Peyer's patch (tissue), 4 donors: Measurements from ENCODE around the gene MAPK13.

ENCODE experiments used
- CTCF ChIP-seq, 6 experiments: fragments of 450-650 bp in 4 of 6; fragments of 200-600 bp in 2 of 6; sonication (generic) in 1 of 6; IDR thresholded peaks; one replicate each; pipeline ENCODE4 v1.5.1; 2017 to 2019; ENCODE audit warnings: antibody characterized with exemption in 6 of 6, mild to moderate bottlenecking in 3 of 6, moderate library complexity in 1 of 6
- POLR2A ChIP-seq, 2 donors: fragments of 450-650 bp; IDR thresholded peaks; one replicate each; pipeline ENCODE4 v1.5.1; 2017; ENCODE audit warnings: antibody characterized with exemption in 2 of 2, mild to moderate bottlenecking in 2 of 2, moderate library complexity in 2 of 2

- TF ChIP-seq CTCF (IDR thresholded peaks at IDR 0.05) (no peak), POLR2A (IDR thresholded peaks at IDR 0.05) (no peak)
Observed at GRCh38 chr6:36138667-36139066, 8.4 kb downstream of the MAPK13 start.
